HL-60/S4 treated with retinoic acid at 250 ng/mL for 4 days and 3 days (cell line): ENCODE results near the gene MIXL1.

Experiments
- in situ Hi-C: fragments of 300-500 bp; cut with MboI; formaldehyde crosslinking; loops from 2 replicates; pipeline ENCODE4 v1.7.0; 2022; ENCODE audit warnings: low sequenced_read_pairs

MIXL1 gene

DNA sequence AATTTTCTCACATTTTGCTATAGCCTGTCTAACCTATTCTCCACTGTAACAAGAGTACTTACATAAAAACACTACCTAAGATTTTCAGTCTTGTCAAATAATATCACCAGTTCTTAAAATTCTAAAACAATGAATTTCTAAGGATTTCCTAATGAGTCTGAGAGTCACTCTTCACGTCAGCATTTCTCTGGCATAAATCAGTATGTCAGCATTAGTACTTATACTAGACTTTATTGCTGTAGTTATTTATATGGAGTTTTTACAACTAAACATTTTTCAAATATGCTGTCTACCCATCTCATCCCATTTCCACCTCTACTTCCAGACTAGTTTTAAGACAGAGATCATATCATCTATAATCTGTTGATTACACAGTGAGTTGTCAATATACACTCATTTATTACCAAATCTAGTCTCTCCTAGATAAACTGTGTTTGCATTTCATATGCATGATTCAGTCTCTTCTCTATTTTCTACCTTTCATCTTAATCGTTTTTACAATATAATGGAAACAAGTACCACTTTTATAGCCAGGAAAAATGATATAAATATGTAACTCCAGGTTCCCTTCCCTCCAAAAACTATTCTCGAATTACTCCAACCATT is 52.7 kb downstream of the MIXL1 start:
- in situ Hi-C loops: no loop called here
